ENCODE results near the gene SOD1. TPM values are rescaled to one million over a fixed set of nuclear protein-coding genes. Genes with fewer than 3 reads are reported as not detected.

The SOD1 gene
- total RNA-seq, 1 donor from 2014 or later: 183 TPM

DNA sequence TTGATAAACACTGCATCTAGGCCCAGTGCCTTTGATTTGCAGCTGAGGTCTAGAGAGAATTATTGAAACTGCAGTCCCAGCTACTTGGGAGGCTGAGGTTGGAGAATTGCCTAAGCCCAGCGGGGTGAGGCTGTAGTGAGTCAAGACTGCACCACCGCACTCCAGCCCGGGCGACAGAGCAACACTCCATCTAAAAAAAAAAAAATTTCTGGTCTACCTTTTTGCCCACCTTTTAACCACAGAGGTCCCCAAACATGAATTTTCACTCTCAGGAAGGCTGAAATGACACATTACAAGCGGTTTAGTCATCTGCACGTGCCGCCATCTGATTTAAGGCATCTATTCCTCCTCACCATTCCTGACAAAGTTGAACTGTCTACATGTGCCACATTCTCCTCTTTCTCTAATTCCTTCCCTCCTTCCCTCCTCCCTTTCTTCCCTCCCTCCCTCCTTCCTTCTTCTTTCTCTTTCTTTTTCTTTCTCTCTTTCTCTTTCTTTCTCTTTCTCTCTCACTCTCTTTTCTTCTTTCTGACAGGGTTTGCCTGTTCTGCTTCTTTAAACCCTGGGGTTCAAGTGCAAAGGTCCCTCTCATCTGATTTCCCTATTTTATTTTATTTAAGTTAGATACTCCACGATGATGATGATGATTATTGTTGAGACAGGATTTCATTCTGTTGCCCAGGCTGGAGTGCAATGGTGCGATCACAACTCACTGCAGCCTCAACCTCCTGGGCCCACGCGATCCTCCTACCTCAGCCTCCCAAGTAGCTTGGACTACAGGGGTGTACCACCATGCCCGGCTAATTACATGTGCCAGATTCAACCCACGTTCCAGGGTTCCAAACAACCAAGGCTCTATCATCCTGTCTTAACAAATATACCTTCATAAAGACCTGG is 3.0 kb upstream of the SOD1 start:
- peaks cover 4% of the 10 kb centered on the region for H3K36me3 Mint-ChIP-seq

DNA sequence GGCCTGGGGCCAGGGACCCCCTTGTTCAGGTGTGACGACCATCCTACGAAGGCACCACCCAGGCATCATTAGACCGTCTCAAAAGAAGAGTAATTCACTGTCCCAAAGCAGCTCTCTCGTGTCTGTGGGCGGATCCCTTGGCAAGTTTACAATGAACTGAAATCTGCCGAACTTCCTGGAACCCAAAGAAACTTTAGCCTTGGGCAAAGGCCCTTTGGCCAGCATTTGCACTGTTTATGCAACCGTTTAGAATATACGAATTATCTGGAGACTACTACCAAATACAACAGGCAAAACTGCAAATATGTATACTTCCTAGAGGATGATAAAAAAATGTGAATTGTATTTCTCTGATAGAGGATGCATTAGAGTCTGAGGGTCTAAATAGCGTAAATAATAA is 1.4 kb upstream of the SOD1 start:
- Mint-ChIP-seq H3K9me3 (no peaks in the 10 kb centered on the region), H3K36me3 (peaks cover 13% of the 10 kb centered on the region), H3K27me3 (ENCODE audit: insufficient read depth, low read depth) (peaks cover 7% of the 10 kb centered on the region), H3K4me3 (no peak overlapping the region), H3K4me1 (peaks cover 30% of the 10 kb centered on the region), H3K27ac (no peak overlapping the region)
- Histone ChIP-seq H3K27me3 (no peaks in the 10 kb centered on the region), H2AFZ (replicated peaks) (no peak overlapping the region), H3K4me3 (no peak overlapping the region), H3K36me3 (peaks cover 10% of the 10 kb centered on the region), H4K20me1 (ENCODE audit: low read depth) (peaks cover 22% of the 10 kb centered on the region), H3K79me2 (ENCODE audit: low read depth) (peaks cover 29% of the 10 kb centered on the region), H3K4me2 (no peak overlapping the region), H3F3A (ENCODE audit: low read depth) (no peaks in the 10 kb centered on the region), H3K9me3 (ENCODE audit: low read depth) (no peaks in the 10 kb centered on the region), H3K27ac (no peak overlapping the region), H3K4me1 (peaks cover 6% of the 10 kb centered on the region), H3K9ac (no peak overlapping the region)
- no peak for DNase-seq (ENCODE audit: low spot score)
- TF ChIP-seq, protein P1, sequence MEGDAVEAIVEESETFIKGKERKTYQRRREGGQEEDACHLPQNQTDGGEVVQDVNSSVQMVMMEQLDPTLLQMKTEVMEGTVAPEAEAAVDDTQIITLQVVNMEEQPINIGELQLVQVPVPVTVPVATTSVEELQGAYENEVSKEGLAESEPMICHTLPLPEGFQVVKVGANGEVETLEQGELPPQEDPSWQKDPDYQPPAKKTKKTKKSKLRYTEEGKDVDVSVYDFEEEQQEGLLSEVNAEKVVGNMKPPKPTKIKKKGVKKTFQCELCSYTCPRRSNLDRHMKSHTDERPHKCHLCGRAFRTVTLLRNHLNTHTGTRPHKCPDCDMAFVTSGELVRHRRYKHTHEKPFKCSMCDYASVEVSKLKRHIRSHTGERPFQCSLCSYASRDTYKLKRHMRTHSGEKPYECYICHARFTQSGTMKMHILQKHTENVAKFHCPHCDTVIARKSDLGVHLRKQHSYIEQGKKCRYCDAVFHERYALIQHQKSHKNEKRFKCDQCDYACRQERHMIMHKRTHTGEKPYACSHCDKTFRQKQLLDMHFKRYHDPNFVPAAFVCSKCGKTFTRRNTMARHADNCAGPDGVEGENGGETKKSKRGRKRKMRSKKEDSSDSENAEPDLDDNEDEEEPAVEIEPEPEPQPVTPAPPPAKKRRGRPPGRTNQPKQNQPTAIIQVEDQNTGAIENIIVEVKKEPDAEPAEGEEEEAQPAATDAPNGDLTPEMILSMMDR (IDR thresholded peaks at IDR 0.05): no peak
- TF ChIP-seq EZH2phosphoT487 (IDR thresholded peaks at IDR 0.05): no peak
- no peak for TF ChIP-seq EZH2 (IDR thresholded peaks at IDR 0.05)

More for the DNA sequence above, 3.0 kb upstream of the SOD1 start:
- H3K27ac ChIP-seq: no peak overlapping the region
- no peak for DNase-seq (ENCODE audit: low spot score)
- H3K4me2 ChIP-seq: no peak overlapping the region
- TF ChIP-seq EZH2phosphoT487 (IDR thresholded peaks at IDR 0.05) (no peak), EZH2 (IDR thresholded peaks at IDR 0.05) (no peak)
- TF ChIP-seq, protein P1 (IDR thresholded peaks at IDR 0.05): no peak
- H2AFZ ChIP-seq (replicated peaks): no peak overlapping the region
- H3F3A ChIP-seq (ENCODE audit: low read depth): peaks cover under 1% of the 10 kb centered on the region
- Mint-ChIP-seq H3K27ac (no peak overlapping the region), H3K4me3 (no peak overlapping the region), H3K27me3 (ENCODE audit: insufficient read depth, low read depth) (peaks cover 7% of the 10 kb centered on the region), H3K4me1 (peaks cover 22% of the 10 kb centered on the region), H3K9me3 (no peaks in the 10 kb centered on the region)
- H3K4me1 ChIP-seq: peaks cover 6% of the 10 kb centered on the region
- H3K27me3 ChIP-seq: no peaks in the 10 kb centered on the region
- H3K9ac ChIP-seq: no peak overlapping the region
- peaks cover 14% of the 10 kb centered on the region for H4K20me1 ChIP-seq (ENCODE audit: low read depth)
- H3K36me3 ChIP-seq: no peaks in the 10 kb centered on the region
- H3K79me2 ChIP-seq (ENCODE audit: low read depth): peaks cover 15% of the 10 kb centered on the region
- no peak overlapping the region for H3K4me3 ChIP-seq
- H3K9me3 ChIP-seq (ENCODE audit: low read depth): no peaks in the 10 kb centered on the region

DNA sequence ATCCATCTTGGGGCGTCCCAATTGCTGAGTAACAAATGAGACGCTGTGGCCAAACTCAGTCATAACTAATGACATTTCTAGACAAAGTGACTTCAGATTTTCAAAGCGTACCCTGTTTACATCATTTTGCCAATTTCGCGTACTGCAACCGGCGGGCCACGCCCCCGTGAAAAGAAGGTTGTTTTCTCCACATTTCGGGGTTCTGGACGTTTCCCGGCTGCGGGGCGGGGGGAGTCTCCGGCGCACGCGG is 282 bp upstream of the SOD1 start:
- H3K4me3 Mint-ChIP-seq: peak overlapping the region; percentile 100
- H3K27me3 ChIP-seq: no peaks in the 10 kb centered on the region

More for the DNA sequence above, 282 bp upstream of the SOD1 start:
- Mint-ChIP-seq H3K36me3 (peaks cover 16% of the 10 kb centered on the region), H3K27me3 (ENCODE audit: insufficient read depth, low read depth) (peaks cover 7% of the 10 kb centered on the region), H3K4me1 (peaks cover 32% of the 10 kb centered on the region), H3K27ac (no peak overlapping the region), H3K9me3 (no peaks in the 10 kb centered on the region)
- H2AFZ ChIP-seq (replicated peaks): peak overlapping the region; percentile 11
- peaks cover 6% of the 10 kb centered on the region for H3K4me1 ChIP-seq
- H3K9ac ChIP-seq: no peak overlapping the region
- H3K4me2 ChIP-seq: peak overlapping the region; percentile 94
- TF ChIP-seq EZH2 (IDR thresholded peaks at IDR 0.05) (no peak), EZH2phosphoT487 (IDR thresholded peaks at IDR 0.05) (no peak)
- TF ChIP-seq, protein P1 (IDR thresholded peaks at IDR 0.05): no peak
- peaks cover 28% of the 10 kb centered on the region for H4K20me1 ChIP-seq (ENCODE audit: low read depth)
- H3K9me3 ChIP-seq (ENCODE audit: low read depth): no peaks in the 10 kb centered on the region
- no peak overlapping the region for H3K27ac ChIP-seq
- peak overlapping the region; percentile 77 for H3K4me3 ChIP-seq
- no peak for DNase-seq (ENCODE audit: low spot score)
- H3F3A ChIP-seq (ENCODE audit: low read depth): no peaks in the 10 kb centered on the region
- peaks cover 41% of the 10 kb centered on the region for H3K79me2 ChIP-seq (ENCODE audit: low read depth)
- H3K36me3 ChIP-seq: peaks cover 10% of the 10 kb centered on the region

All from neural progenitor cell (in vitro differentiated cells).